Right cardiac atrium (tissue), 5 donors: ENCODE measurements around the gene RNF115. TPM values are rescaled to one million over a fixed set of nuclear protein-coding genes. Genes with fewer than 3 reads are reported as not detected.
"Not testable (repeated sequence)": the region's sequence is repeated elsewhere in the genome, so short reads cannot be mapped to it uniquely, and the experiment has no call there.

ENCODE experiments used
- ATAC-seq, 2 donors: fragments of 200-7000 bp; cut with Tn5 transposase; one replicate each; pipeline versions ENCODE4 v1.8.0 to v1.9.1; 2020; ENCODE audit warnings: moderate library complexity in 2 of 2, mild to moderate bottlenecking in 1 of 2
- DNase-seq, 3 donors: peaks; one replicate each; pipeline ENCODE4 v3.0.0-alpha.2; 2020
- H3K27ac ChIP-seq: one replicate; pipeline ENCODE4 v1.5.1; 2013; ENCODE audit warnings: mild to moderate bottlenecking, low read length, control low read depth, moderate library complexity
- H3K27me3 ChIP-seq: one replicate; pipeline ENCODE4 v1.6.1; 2013; ENCODE audit not compliant: control insufficient read depth, insufficient read depth
- H3K4me1 ChIP-seq: one replicate; pipeline ENCODE4 v1.6.1; 2013; ENCODE audit warnings: low read length; ENCODE audit not compliant: control insufficient read depth, insufficient read depth
- H3K4me3 ChIP-seq: one replicate; pipeline ENCODE4 v1.5.1; 2013; ENCODE audit warnings: low read length, control low read depth
- H3K9me3 ChIP-seq: one replicate; pipeline ENCODE4 v1.6.1; 2013; ENCODE audit warnings: low read length; ENCODE audit not compliant: control insufficient read depth
- WGBS: extraction: QIAGEN DNeasy Blood & Tissue Kit; methylation state at CpG from one replicate; pipeline ENCODE4 v1.1.7; 2013; 5-methylcytosine and 5-hydroxymethylcytosine counted together
- intact Hi-C, 4 donors: fragments of 100-400 bp; cut with DNase I; formaldehyde crosslinking; loops; one replicate each; pipeline versions ENCODE4 v1.11.0 to v1.14.0; 2022 to 2023
- polyA plus RNA-seq: library from polyadenylated mRNA; stranded (reverse); fragments of 200-250 nt; gene quantifications from one replicate; pipeline ENCODE4 v1.2.3, GENCODE V29; 2013
- total RNA-seq, 4 donors: library from RNA; stranded (reverse); fragmentation: NEBNext Ultra II Directional; extraction: Animal tissue kit (Norgen Biotek cat#: 25700); gene quantifications; one replicate each; pipeline ENCODE4 v1.2.1, GENCODE V29; 2021
- donor health status: healthy with polysubstance abuse.
- donor health status: DM: no; HTN: yes; CAD: no.
- donor health status: DM: no; HTN: no; CAD: no.
- donor health status: DM: no; HTN: yes; CAD: no; lungs with severe emphysema.
- donor health status: DM: yes; HTN: yes; CAD: no.

Gene RNF115
- total and polyA plus RNA-seq, 5 donors, result 26.4 to 53.0 (median 38.9) TPM

GRCh38 chr1:145729196-145729595, 94.7 kb downstream of the RNF115 start:
- ATAC-seq, result no peak
- 66% methylated on average over 5 of the region's 5 CpGs for WGBS
- Histone ChIP-seq H3K27me3 (no peaks in the 10 kb centered on the region), H3K9me3 (no peaks in the 10 kb centered on the region), H3K27ac (no peak overlapping the region), H3K4me3 (no peak overlapping the region), H3K4me1 (no peaks in the 10 kb centered on the region)
- DNase-seq, result no peak
- intact Hi-C loops, result no loop called here

DNA sequence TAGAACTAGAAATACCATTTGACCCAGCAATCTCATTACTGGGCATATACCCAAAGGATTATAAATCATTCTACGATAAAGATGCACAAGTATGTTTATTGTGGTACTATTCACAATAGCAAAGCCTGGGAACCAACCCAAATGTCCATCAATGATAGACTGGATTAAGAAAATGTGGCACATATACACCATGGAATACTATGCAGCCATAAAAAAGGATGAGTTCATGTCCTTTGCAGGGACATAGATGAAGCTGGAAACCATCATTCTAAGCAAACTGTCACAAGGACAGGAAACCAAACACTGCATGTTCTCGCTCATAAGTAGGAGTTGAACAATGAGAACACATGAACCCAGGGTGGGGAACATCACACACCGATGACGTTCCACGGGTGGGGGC, 97.7 kb downstream of the RNF115 start:
- H3K27ac ChIP-seq, DNase-seq, ATAC-seq, intact Hi-C loops, H3K9me3 ChIP-seq, H3K4me3 ChIP-seq, H3K4me1 ChIP-seq, H3K27me3 ChIP-seq: not testable (repeated sequence)
- 98% methylated on average over 5 of the region's 5 CpGs for WGBS

DNA sequence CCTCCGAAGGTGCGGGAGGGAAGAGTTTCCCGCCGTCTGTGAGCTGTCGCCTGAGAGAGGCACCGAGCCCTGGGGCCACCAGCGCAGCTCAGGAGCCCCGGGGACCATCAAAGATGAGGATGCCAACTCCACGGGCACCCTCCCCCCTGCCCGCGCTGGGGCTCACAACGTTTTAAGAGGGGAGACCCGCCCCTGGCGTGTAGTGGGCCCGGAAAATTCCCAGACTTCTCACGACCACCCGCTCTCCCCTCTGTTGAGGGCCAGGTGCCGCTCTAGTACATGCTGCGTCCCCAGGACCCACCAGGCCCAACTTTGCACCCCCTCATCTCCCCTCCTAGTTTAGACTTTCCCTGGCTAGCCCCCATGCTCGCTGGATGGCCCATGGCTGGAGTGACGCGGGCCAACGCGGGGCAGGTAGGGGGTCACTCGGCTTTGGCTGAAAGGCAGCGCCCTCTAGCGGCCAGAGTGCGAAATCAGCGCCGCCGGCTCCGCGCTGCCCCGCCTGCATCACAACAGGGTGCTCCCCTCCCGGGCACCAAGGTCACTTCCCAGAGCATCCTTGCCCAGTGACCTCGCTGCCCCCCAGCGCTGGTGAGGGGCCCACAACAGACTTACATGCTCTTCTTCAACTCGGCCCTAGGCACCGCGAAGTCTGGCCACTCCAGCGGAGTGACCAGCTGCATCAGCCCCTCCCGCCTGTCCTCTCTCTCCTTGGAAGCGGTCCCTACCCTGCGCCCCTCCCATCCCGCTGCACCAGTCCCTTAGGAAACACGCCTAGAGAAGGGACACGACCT, 102.8 kb downstream of the RNF115 start:
- no peak overlapping the region for H3K4me3 ChIP-seq
- no peaks in the 10 kb centered on the region for H3K9me3 ChIP-seq
- ATAC-seq (peak; percentile 94 to 95), DNase-seq (peak; percentile 69 to 88 (median 85))
- H3K27me3 ChIP-seq, result no peaks in the 10 kb centered on the region
- no peaks in the 10 kb centered on the region for H3K4me1 ChIP-seq
- WGBS, result 9% methylated on average over 47 of the region's 47 CpGs
- intact Hi-C loops, result no loop called here
- H3K27ac ChIP-seq, result no peak overlapping the region

DNA sequence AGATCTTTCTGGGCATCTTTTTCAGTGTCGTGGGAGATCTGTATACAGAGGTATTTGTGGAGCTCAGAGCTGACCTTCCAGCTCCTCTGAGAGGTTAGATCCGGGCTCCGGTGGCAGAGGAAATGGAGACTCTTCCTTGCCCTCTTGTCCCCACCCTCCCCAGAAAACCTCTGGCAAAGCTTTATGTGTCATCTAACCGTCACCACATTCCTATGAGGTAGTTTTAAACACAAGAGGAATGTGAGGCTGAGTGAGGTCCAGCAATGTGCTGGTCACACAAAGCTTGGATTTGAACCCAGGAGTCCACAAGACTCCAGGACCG, 103.4 kb downstream of the RNF115 start:
- Histone ChIP-seq H3K4me3 (no peak overlapping the region), H3K9me3 (no peaks in the 10 kb centered on the region), H3K27ac (no peak overlapping the region), H3K4me1 (no peaks in the 10 kb centered on the region), H3K27me3 (no peaks in the 10 kb centered on the region)
- no peak for ATAC-seq
- 29% methylated on average over 5 of the region's 5 CpGs for WGBS
- intact Hi-C loops, result no loop called here
- no peak for DNase-seq

DNA sequence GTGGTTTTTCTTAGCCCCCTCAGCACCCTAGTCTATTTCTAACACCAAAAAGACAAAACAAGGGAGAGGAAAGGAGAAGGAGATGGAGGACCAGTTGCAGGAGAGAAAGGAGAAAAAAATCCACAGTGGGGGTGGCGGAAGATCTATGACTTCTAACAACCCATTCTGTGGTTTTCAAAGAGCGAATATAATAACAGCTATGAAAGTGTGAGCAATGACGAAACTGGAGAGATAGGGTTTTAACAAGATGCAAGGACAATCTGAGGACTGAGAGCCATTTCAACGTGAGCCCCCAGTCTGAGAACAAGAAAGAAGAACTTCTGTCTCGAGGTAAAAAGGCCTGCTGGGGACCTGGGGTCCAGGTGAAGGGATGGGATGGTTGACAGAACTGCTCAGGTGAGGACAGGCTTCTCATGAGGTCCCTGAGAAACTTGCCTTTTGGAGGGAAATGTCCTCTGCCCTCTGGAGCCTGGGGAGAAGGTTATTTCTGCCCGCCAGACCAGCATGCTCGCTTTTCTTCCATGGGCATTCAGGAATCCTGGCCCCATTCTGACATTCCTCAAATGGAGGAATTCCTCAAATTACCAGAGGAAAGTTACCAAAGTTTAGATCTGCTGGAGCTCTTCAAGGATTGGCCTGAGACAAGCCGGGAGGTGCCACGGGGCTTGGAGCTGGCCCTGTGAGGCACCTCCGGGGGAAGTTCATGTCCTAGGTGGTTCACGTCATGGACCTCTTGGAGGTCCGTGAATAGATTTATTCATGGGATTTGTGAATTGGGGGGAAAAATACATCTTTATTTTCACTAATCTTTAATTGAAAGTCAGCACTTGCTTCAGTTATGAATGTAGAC, 104.4 kb downstream of the RNF115 start, which contains the start of gene CD160:
Gene CD160, plus strand, starts transcription at position 270 of the 850 bp plus-strand sequence. CDS start 8,829 bp downstream, outside the sequence.
- H3K27me3 ChIP-seq, result no peaks in the 10 kb centered on the region
- H3K27ac ChIP-seq, result no peak within 1 kb of the TSS
- no peak within 1 kb of the TSS for H3K4me3 ChIP-seq
- no peaks in the 10 kb centered on the region for H3K9me3 ChIP-seq
- no peak for ATAC-seq
- H3K4me1 ChIP-seq, result no peaks in the 10 kb centered on the region
- intact Hi-C loops, result no loop called here
- 88% methylated on average over 12 of the region's 12 CpGs for WGBS
- no peak for DNase-seq

- H3K4me1 ChIP-seq, intact Hi-C loops, H3K4me3 ChIP-seq, ATAC-seq, H3K9me3 ChIP-seq, DNase-seq, H3K27me3 ChIP-seq, H3K27ac ChIP-seq: not testable (repeated sequence)
- WGBS, result 95% methylated on average over 5 of the region's 5 CpGs
These were observed 105.4 kb downstream of the RNF115 start for GRCh38 chr1:145718465-145718864.

GRCh38 chr1:145717833-145718232, 106.1 kb downstream of the RNF115 start:
- peaks cover 1% of the 10 kb centered on the region for H3K4me1 ChIP-seq
- 61% methylated on average over 1 of the region's 1 CpG for WGBS
- ATAC-seq (no peak), DNase-seq (no peak)
- no peak overlapping the region for H3K4me3 ChIP-seq
- intact Hi-C loops, result no loop called here
- no peaks in the 10 kb centered on the region for H3K27me3 ChIP-seq
- no peak overlapping the region for H3K27ac ChIP-seq
- H3K9me3 ChIP-seq, result no peaks in the 10 kb centered on the region

GRCh38 chr1:145716641-145717345, 107.1 kb downstream of the RNF115 start:
- no peak for ATAC-seq
- no peak for DNase-seq
- WGBS, result 78% methylated on average over 10 of the region's 10 CpGs
- Histone ChIP-seq H3K27me3 (no peaks in the 10 kb centered on the region), H3K9me3 (no peaks in the 10 kb centered on the region), H3K4me3 (no peak overlapping the region), H3K4me1 (peaks cover 1% of the 10 kb centered on the region), H3K27ac (no peak overlapping the region)
- intact Hi-C loops, result no loop called here

DNA sequence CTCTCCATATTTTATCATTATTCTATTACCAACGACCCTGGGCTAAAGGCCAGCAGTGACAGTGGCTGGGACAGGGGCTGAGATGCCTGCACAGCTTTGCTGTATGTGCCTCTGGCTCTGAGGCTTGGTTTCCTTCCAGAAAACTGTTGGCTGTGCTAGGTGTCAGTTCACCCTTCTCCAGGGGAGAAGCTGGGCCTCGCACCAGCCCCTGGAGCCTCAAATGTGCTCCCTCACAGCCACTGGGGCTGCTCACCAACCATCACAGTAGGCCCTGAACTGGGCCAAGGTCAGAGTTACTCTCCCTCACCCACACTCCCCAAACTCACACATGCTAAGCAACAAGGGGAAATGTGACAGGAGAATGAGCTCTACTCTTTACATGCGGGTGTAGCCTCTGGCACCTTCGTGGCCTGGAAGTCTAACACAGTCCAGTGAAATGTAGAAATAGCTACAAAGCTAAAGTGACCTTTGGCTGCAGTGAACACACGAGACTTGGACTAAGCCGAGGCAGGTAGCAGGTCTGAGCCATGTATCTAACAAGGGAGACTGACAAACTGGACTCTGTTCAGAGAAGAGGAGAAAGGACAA, 109.3 kb downstream of the RNF115 start:
- Histone ChIP-seq H3K4me3 (no peak overlapping the region), H3K27ac (peak overlapping the region; percentile 82), H3K4me1 (peaks cover 1% of the 10 kb centered on the region), H3K9me3 (no peaks in the 10 kb centered on the region), H3K27me3 (no peaks in the 10 kb centered on the region)
- intact Hi-C loops, result no loop called here
- ATAC-seq, result peak; percentile 88 to 89
- DNase-seq, result peak; percentile 45 to 80 (median 69)
- WGBS, result 45% methylated on average over 6 of the region's 6 CpGs

- Histone ChIP-seq H3K9me3 (no peaks in the 10 kb centered on the region), H3K27ac (no peak overlapping the region)
These were observed 112.7 kb downstream of the RNF115 start for GRCh38 chr1:145711213-145711651.

More at GRCh38 chr1:145711213-145711651, 112.7 kb downstream of the RNF115 start:
- H3K4me1 ChIP-seq, result peaks cover 1% of the 10 kb centered on the region
- no peaks in the 10 kb centered on the region for H3K27me3 ChIP-seq
- no peak for ATAC-seq
- no peak for DNase-seq
- WGBS, result 59% methylated on average over 3 of the region's 3 CpGs
- H3K4me3 ChIP-seq, result no peak overlapping the region
- intact Hi-C loops, result no loop called here
